Esophagus (tissue), 2 donors: ENCODE results near the gene RCVRN. TPM values are rescaled to one million over a fixed set of nuclear protein-coding genes. Genes with fewer than 3 reads are reported as not detected.

Source experiments
- H3K27ac ChIP-seq, 2 donors: one replicate each; pipeline ENCODE4 v1.5.1; 2013; ENCODE audit warnings: low read depth in 2 of 2, mild to moderate bottlenecking in 2 of 2, inconsistent platforms in 1 of 2, low read length in 1 of 2, moderate library complexity in 1 of 2
- H3K27me3 ChIP-seq, 2 donors: one replicate each; pipeline ENCODE4 v1.6.1; 2013; ENCODE audit warnings: low read length in 2 of 2, control low read depth in 1 of 2, mild to moderate bottlenecking in 1 of 2; ENCODE audit not compliant: insufficient read depth in 2 of 2, control insufficient read depth in 1 of 2
- H3K36me3 ChIP-seq, 2 donors: one replicate each; pipeline ENCODE4 v1.6.1; 2013; ENCODE audit warnings: low read length in 1 of 2; ENCODE audit not compliant: control insufficient read depth in 2 of 2, insufficient read depth in 2 of 2
- H3K4me1 ChIP-seq, 2 donors: one replicate each; pipeline ENCODE4 v1.6.1; 2013; ENCODE audit warnings: low read length in 1 of 2; ENCODE audit not compliant: control insufficient read depth in 2 of 2, insufficient read depth in 2 of 2
- H3K4me3 ChIP-seq, 2 donors: one replicate each; pipeline ENCODE4 v1.5.1; 2013; ENCODE audit warnings: low read length in 2 of 2, mild to moderate bottlenecking in 2 of 2, low read depth in 1 of 2, moderate library complexity in 1 of 2
- H3K9me3 ChIP-seq, 2 donors: one replicate each; pipeline ENCODE4 v1.6.1; 2013; ENCODE audit warnings: mild to moderate bottlenecking in 2 of 2, low read depth in 1 of 2, low read length in 1 of 2, moderate library complexity in 1 of 2; ENCODE audit not compliant: control insufficient read depth in 2 of 2, insufficient read depth in 1 of 2
- WGBS, 2 donors: extraction: QIAGEN DNeasy Blood & Tissue Kit; methylation state at CpG; one replicate each; pipeline ENCODE4 v1.1.7; 2013; 5-methylcytosine and 5-hydroxymethylcytosine counted together
- polyA plus RNA-seq, 2 donors: library from polyadenylated mRNA; stranded (reverse); fragments of 200-250 nt; gene quantifications; one replicate each; pipeline ENCODE4 v1.2.3, GENCODE V29; 2013
- donor health status: healthy with polysubstance abuse.
- donor health status: Bipolar disorder and iron deficiency.

Gene RCVRN
- polyA plus RNA-seq, 2 donors = 0.01 to 0.18 TPM

DNA sequence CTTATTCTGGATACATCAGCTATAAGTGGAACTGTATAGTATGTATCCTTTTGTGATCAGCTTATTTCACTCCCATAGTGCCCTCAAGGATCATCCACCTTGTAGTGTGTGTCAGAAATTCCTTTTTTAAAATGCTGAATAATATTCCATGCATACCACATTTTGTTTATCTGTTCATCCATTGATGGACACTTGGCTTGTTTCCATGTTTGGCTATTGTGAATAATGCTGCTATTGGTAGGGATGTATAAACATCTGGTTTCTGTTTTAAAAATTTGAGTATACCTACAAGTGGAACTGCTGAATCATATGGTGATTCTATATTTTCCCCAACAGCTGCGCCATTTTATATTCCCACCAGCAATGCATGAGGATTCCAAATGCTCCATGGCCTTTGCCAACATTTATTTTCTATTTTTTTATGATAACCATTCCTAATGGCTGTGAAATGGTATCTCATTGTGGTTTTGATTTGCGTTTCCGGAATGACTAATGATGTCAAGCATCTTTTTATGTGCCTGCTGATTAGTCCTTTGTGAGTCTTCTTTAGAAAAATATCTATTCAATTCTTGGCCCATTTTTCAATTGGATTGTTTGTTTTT is 11.6 kb downstream of the RCVRN start:
- Histone ChIP-seq H3K36me3 (no peaks in the 10 kb centered on the region), H3K4me1 (peaks cover 0 to 2% of the 10 kb centered on the region in 2 donors), H3K27ac (no peak overlapping the region), H3K27me3 (no peaks in the 10 kb centered on the region), H3K4me3 (no peak overlapping the region), H3K9me3 (no peaks in the 10 kb centered on the region)
- 56 to 83% methylated on average over 3 of the region's 3 CpGs for WGBS, 2 donors

DNA sequence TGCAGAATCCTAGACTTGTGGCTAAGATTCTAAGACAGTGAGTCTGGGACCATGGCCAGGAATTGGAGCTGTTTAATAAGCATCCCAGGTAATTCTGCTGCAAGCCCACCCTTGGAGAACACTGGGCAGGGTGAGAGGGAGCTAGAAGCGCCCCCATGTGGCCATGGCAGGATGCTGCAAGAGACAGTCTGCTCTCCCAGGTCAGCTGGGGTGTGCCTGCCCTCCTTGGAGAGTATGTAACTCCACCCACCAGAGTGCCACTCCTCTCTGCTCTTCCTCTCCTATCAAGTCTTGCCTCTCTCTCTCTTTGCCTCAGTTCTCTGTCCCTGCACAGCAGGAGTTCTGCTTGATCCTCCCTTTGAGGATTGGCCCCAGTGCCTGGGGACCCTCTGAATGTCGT is 14.9 kb downstream of the RCVRN start:
- Histone ChIP-seq H3K36me3 (no peaks in the 10 kb centered on the region), H3K4me1 (peaks cover 0 to 2% of the 10 kb centered on the region in 2 donors), H3K4me3 (no peak overlapping the region), H3K9me3 (no peaks in the 10 kb centered on the region), H3K27me3 (no peaks in the 10 kb centered on the region), H3K27ac (no peak overlapping the region)
- 16 to 24% methylated on average over 2 of the region's 2 CpGs for WGBS, 2 donors

GRCh38 chr17:9887508-9887907 is 17.6 kb downstream of the RCVRN start:
- H3K4me1 ChIP-seq = peaks cover 0 to 2% of the 10 kb centered on the region in 2 donors
- H3K9me3 ChIP-seq = no peaks in the 10 kb centered on the region
- H3K27me3 ChIP-seq = no peaks in the 10 kb centered on the region
- H3K27ac ChIP-seq = no peak overlapping the region
- 77 to 78% methylated on average over 8 of the region's 8 CpGs for WGBS, 2 donors
- H3K4me3 ChIP-seq = no peak overlapping the region
- H3K36me3 ChIP-seq = no peaks in the 10 kb centered on the region

DNA sequence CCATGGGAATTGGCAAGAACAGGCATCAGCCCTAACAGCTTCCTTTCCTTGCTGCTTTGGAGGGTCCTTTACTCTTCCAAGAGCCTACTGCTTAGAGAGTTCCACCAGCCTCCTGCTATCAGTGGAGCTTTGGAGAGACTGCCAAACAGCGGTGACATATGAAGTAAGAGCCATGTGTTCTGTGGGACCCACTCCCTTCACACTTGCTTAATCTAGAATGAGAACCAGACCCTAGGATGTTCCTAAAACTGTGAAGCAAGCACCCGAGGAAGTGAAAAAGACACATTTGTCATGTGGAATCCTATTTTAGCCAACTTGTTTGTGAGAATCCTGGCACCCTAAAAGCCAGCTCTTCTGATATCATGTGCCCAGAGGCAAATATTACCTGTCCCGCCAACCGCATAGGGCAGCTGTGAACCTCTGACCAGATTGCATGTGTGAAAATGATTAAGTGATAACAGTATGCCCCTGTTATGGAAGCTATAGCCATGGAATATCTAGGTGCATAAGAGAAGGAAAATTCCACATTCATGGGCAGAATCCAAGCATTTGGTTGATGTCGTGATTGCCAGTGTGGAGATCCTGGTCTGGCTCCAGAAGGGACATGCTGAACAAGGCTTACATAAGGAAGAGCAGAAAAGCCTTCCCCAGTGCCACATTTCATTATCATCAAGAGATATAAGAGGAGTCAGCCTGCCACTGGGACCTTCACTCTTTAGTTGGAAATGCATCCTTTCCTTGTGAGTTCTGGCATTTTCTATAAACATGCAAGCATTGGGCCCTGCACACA is 18.7 kb downstream of the RCVRN start:
- Histone ChIP-seq H3K4me1 (peaks cover 0 to 2% of the 10 kb centered on the region in 2 donors), H3K27ac (no peak overlapping the region), H3K36me3 (no peaks in the 10 kb centered on the region), H3K27me3 (no peaks in the 10 kb centered on the region), H3K9me3 (no peaks in the 10 kb centered on the region), H3K4me3 (no peak overlapping the region)
- WGBS, 2 donors = 84 to 85% methylated on average over 5 of the region's 5 CpGs

DNA sequence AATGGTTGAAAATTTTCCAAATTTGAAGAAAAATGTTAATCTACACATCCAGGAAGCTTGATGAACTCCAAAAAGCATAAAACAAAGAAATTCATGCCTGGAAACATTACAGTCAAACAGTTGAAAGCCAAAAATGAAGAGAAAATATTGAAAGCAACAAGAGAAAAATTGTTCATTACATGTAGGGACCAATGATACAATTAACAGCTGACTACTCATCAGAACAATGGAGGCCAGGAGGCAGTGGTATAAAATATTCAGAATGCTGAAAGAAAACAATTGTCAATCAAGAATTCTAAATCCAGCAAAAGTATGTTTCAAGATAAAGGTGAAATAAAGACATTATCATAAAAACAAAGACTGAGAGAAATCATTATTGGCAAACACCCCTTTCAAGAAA is 21.6 kb downstream of the RCVRN start:
- Histone ChIP-seq H3K27ac (no peak overlapping the region), H3K9me3 (no peaks in the 10 kb centered on the region), H3K4me3 (no peak overlapping the region), H3K27me3 (no peaks in the 10 kb centered on the region), H3K4me1 (no peaks in the 10 kb centered on the region), H3K36me3 (no peaks in the 10 kb centered on the region)

DNA sequence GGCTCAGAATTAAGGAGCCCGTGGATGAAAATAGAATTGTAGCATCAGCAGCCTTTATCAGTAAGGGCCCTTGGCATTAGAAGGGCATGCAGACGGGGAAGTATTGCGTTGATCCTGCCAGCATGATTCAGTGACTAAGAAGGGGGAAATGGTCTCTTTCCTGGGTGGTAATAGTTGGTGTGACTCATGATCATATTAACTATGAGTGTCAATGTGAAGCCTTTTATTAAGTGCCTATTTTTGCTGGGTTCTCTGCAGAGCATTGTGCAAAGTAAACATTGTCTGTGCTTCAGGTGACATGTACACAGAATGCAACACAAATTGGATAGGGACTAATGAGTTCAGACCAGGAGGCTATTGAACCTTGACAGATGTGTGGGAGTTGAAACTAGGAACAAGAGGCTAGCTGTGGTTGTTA is 24.5 kb downstream of the RCVRN start:
- Histone ChIP-seq H3K36me3 (no peaks in the 10 kb centered on the region), H3K4me3 (no peak overlapping the region), H3K9me3 (no peaks in the 10 kb centered on the region), H3K4me1 (no peaks in the 10 kb centered on the region), H3K27me3 (no peaks in the 10 kb centered on the region), H3K27ac (no peak overlapping the region)
- 63 to 66% methylated on average over 3 of the region's 3 CpGs for WGBS, 2 donors

GRCh38 chr17:9878786-9879525 is 26.1 kb downstream of the RCVRN start:
- Histone ChIP-seq H3K4me1 (no peaks in the 10 kb centered on the region), H3K36me3 (no peaks in the 10 kb centered on the region), H3K27ac (no peak overlapping the region), H3K27me3 (no peaks in the 10 kb centered on the region), H3K9me3 (no peaks in the 10 kb centered on the region), H3K4me3 (no peak overlapping the region)
- 85 to 86% methylated on average over 8 of the region's 8 CpGs for WGBS, 2 donors

- no peaks in the 10 kb centered on the region for H3K36me3 ChIP-seq
- H3K27ac ChIP-seq = no peak overlapping the region
- no peaks in the 10 kb centered on the region for H3K4me1 ChIP-seq
- no peak overlapping the region for H3K4me3 ChIP-seq
- WGBS, 2 donors = 62 to 63% methylated on average over 3 of the region's 3 CpGs
- H3K27me3 ChIP-seq = no peaks in the 10 kb centered on the region
- H3K9me3 ChIP-seq = no peaks in the 10 kb centered on the region
Observed at GRCh38 chr17:9878356-9878755, 26.7 kb downstream of the RCVRN start.

DNA sequence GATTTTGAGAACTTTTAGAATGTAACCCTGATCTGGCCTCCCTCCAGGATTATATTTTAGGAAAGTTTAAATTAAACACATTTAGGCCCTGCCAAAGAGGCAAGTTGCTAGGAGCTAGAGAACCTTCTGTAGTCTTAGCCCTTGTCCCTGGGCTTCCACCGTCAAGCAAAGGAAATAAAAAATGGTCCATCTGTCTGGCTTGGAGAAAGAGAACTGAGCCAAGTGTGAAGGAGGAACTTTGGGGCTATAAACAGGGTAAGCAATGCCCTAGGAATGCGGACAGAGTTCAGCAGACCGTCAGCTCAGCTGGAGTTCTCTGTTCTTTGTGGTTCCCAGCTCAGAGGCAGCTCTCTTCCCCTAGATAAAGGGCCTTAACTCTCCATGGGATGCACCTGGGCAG is 29.6 kb downstream of the RCVRN start:
- H3K36me3 ChIP-seq = no peaks in the 10 kb centered on the region
- peaks cover 0 to 2% of the 10 kb centered on the region in 2 donors for H3K9me3 ChIP-seq
- peak overlapping the region in 1 of 2 donors; percentile 6 for H3K27ac ChIP-seq
- no peak overlapping the region for H3K4me3 ChIP-seq
- H3K4me1 ChIP-seq = no peaks in the 10 kb centered on the region
- 31 to 33% methylated on average over 3 of the region's 3 CpGs for WGBS, 2 donors
- H3K27me3 ChIP-seq = no peaks in the 10 kb centered on the region
